Measurements from ENCODE around the gene HMGB1. TPM values are rescaled to one million over a fixed set of nuclear protein-coding genes. Genes with fewer than 3 reads are reported as not detected.

Gene HMGB1
- polyA plus RNA-seq, 1 donor: 539 TPM

GRCh38 chr13:30493658-30494381, 28.1 kb upstream of the HMGB1 start:
- H3K4me1 ChIP-seq (ENCODE audit: control insufficient read depth, insufficient read depth, low read length): no peaks in the 10 kb centered on the region
- no peaks in the 10 kb centered on the region for H3K27me3 ChIP-seq (ENCODE audit: control insufficient read depth, insufficient read depth, low read length)
- no peak overlapping the region for H3K4me3 ChIP-seq (ENCODE audit: low read length)
- no peak overlapping the region for H3K27ac ChIP-seq (ENCODE audit: low read length)
- no peaks in the 10 kb centered on the region for H3K36me3 ChIP-seq (ENCODE audit: control insufficient read depth, insufficient read depth, low read length)
- 0% methylated on average over 1 of the region's 4 CpGs for WGBS (ENCODE audit: insufficient coverage, low lambda C conversion rate)
- peak in 1 of 2 donors; percentile 32 for DNase-seq
- H3K9me3 ChIP-seq (ENCODE audit: control insufficient read depth, low read depth, low read length): no peaks in the 10 kb centered on the region

- no peak overlapping the region for H3K27ac ChIP-seq (ENCODE audit: low read length)
- H3K9me3 ChIP-seq (ENCODE audit: control insufficient read depth, low read depth, low read length): no peaks in the 10 kb centered on the region
- H3K4me1 ChIP-seq (ENCODE audit: control insufficient read depth, insufficient read depth, low read length): no peaks in the 10 kb centered on the region
- WGBS (ENCODE audit: insufficient coverage, low lambda C conversion rate): no CpG with 5 or more reads among the region's 3 CpGs
- no peaks in the 10 kb centered on the region for H3K27me3 ChIP-seq (ENCODE audit: control insufficient read depth, insufficient read depth, low read length)
- H3K36me3 ChIP-seq (ENCODE audit: control insufficient read depth, insufficient read depth, low read length): no peaks in the 10 kb centered on the region
- DNase-seq: no peak
- H3K4me3 ChIP-seq (ENCODE audit: low read length): no peak overlapping the region
Measured at GRCh38 chr13:30487075-30487470, 21.3 kb upstream of the HMGB1 start.

GRCh38 chr13:30486230-30487074, 20.7 kb upstream of the HMGB1 start:
- DNase-seq: peak; percentile 19 to 51
- Histone ChIP-seq H3K4me3 (ENCODE audit: low read length) (no peak overlapping the region), H3K9me3 (ENCODE audit: control insufficient read depth, low read depth, low read length) (no peaks in the 10 kb centered on the region), H3K27me3 (ENCODE audit: control insufficient read depth, insufficient read depth, low read length) (no peaks in the 10 kb centered on the region), H3K27ac (ENCODE audit: low read length) (no peak overlapping the region), H3K36me3 (ENCODE audit: control insufficient read depth, insufficient read depth, low read length) (no peaks in the 10 kb centered on the region), H3K4me1 (ENCODE audit: control insufficient read depth, insufficient read depth, low read length) (no peaks in the 10 kb centered on the region)
- WGBS (ENCODE audit: insufficient coverage, low lambda C conversion rate): no CpG with 5 or more reads among the region's 11 CpGs

GRCh38 chr13:30481241-30481760, 15.6 kb upstream of the HMGB1 start:
- no peaks in the 10 kb centered on the region for H3K9me3 ChIP-seq (ENCODE audit: control insufficient read depth, low read depth, low read length)
- H3K4me1 ChIP-seq (ENCODE audit: control insufficient read depth, insufficient read depth, low read length): peaks cover 7% of the 10 kb centered on the region
- no peak overlapping the region for H3K4me3 ChIP-seq (ENCODE audit: low read length)
- no peaks in the 10 kb centered on the region for H3K27me3 ChIP-seq (ENCODE audit: control insufficient read depth, insufficient read depth, low read length)
- DNase-seq: no peak
- H3K27ac ChIP-seq (ENCODE audit: low read length): no peak overlapping the region
- no peaks in the 10 kb centered on the region for H3K36me3 ChIP-seq (ENCODE audit: control insufficient read depth, insufficient read depth, low read length)
- 86% methylated on average over 4 of the region's 8 CpGs for WGBS (ENCODE audit: insufficient coverage, low lambda C conversion rate)

- Histone ChIP-seq H3K27me3 (ENCODE audit: control insufficient read depth, insufficient read depth, low read length) (no peaks in the 10 kb centered on the region), H3K36me3 (ENCODE audit: control insufficient read depth, insufficient read depth, low read length) (no peaks in the 10 kb centered on the region), H3K9me3 (ENCODE audit: control insufficient read depth, low read depth, low read length) (no peaks in the 10 kb centered on the region), H3K4me3 (ENCODE audit: low read length) (no peak overlapping the region), H3K27ac (ENCODE audit: low read length) (peak overlapping the region; percentile 79), H3K4me1 (ENCODE audit: control insufficient read depth, insufficient read depth, low read length) (peaks cover 7% of the 10 kb centered on the region)
- peak in 1 of 2 donors; percentile 21 for DNase-seq
- WGBS (ENCODE audit: insufficient coverage, low lambda C conversion rate): 83% methylated on average over 2 of the region's 6 CpGs
Measured at GRCh38 chr13:30480292-30480950, 14.7 kb upstream of the HMGB1 start.

- Histone ChIP-seq H3K4me1 (ENCODE audit: control insufficient read depth, insufficient read depth, low read length) (peaks cover 7% of the 10 kb centered on the region), H3K9me3 (ENCODE audit: control insufficient read depth, low read depth, low read length) (no peaks in the 10 kb centered on the region), H3K27me3 (ENCODE audit: control insufficient read depth, insufficient read depth, low read length) (no peaks in the 10 kb centered on the region), H3K36me3 (ENCODE audit: control insufficient read depth, insufficient read depth, low read length) (no peaks in the 10 kb centered on the region), H3K27ac (ENCODE audit: low read length) (peak overlapping the region; percentile 79), H3K4me3 (ENCODE audit: low read length) (no peak overlapping the region)
- peak; percentile 39 to 75 for DNase-seq
- WGBS (ENCODE audit: insufficient coverage, low lambda C conversion rate): 67% methylated on average over 1 of the region's 1 CpG
Measured at GRCh38 chr13:30479883-30480219, 14.1 kb upstream of the HMGB1 start.

- Histone ChIP-seq H3K27me3 (ENCODE audit: control insufficient read depth, insufficient read depth, low read length) (no peaks in the 10 kb centered on the region), H3K4me1 (ENCODE audit: control insufficient read depth, insufficient read depth, low read length) (peaks cover 7% of the 10 kb centered on the region), H3K27ac (ENCODE audit: low read length) (peak overlapping the region; percentile 79), H3K9me3 (ENCODE audit: control insufficient read depth, low read depth, low read length) (no peaks in the 10 kb centered on the region), H3K4me3 (ENCODE audit: low read length) (no peak overlapping the region), H3K36me3 (ENCODE audit: control insufficient read depth, insufficient read depth, low read length) (no peaks in the 10 kb centered on the region)
- WGBS (ENCODE audit: insufficient coverage, low lambda C conversion rate): 0% methylated on average over 1 of the region's 5 CpGs
- DNase-seq: peak; percentile 76 to 86
Measured at GRCh38 chr13:30479154-30479882, 13.6 kb upstream of the HMGB1 start.

- 88% methylated on average over 2 of the region's 4 CpGs for WGBS (ENCODE audit: insufficient coverage, low lambda C conversion rate)
- Histone ChIP-seq H3K27me3 (ENCODE audit: control insufficient read depth, insufficient read depth, low read length) (no peaks in the 10 kb centered on the region), H3K36me3 (ENCODE audit: control insufficient read depth, insufficient read depth, low read length) (no peaks in the 10 kb centered on the region), H3K4me1 (ENCODE audit: control insufficient read depth, insufficient read depth, low read length) (peaks cover 7% of the 10 kb centered on the region), H3K27ac (ENCODE audit: low read length) (no peak overlapping the region), H3K9me3 (ENCODE audit: control insufficient read depth, low read depth, low read length) (no peaks in the 10 kb centered on the region), H3K4me3 (ENCODE audit: low read length) (no peak overlapping the region)
- no peak for DNase-seq
Measured at GRCh38 chr13:30477346-30478195, 11.8 kb upstream of the HMGB1 start.

GRCh38 chr13:30473675-30474074, 7.9 kb upstream of the HMGB1 start:
- Histone ChIP-seq H3K4me3 (ENCODE audit: low read length) (no peak overlapping the region), H3K27ac (ENCODE audit: low read length) (no peak overlapping the region), H3K4me1 (ENCODE audit: control insufficient read depth, insufficient read depth, low read length) (no peaks in the 10 kb centered on the region), H3K36me3 (ENCODE audit: control insufficient read depth, insufficient read depth, low read length) (no peaks in the 10 kb centered on the region), H3K27me3 (ENCODE audit: control insufficient read depth, insufficient read depth, low read length) (no peaks in the 10 kb centered on the region), H3K9me3 (ENCODE audit: control insufficient read depth, low read depth, low read length) (no peaks in the 10 kb centered on the region)
- DNase-seq: no peak
- WGBS (ENCODE audit: insufficient coverage, low lambda C conversion rate): no CpG with 5 or more reads among the region's 1 CpG
